SH-SY5Y (cell line): ENCODE results near the gene FREM1.

Experiments used
- GATA2 ChIP-seq: IDR thresholded peaks from 2 replicates; pipeline ENCODE4 v1.6.1; 2011; ENCODE audit warnings: mild to moderate bottlenecking, low read depth, low read length
- GATA3 ChIP-seq: IDR thresholded peaks from 2 replicates; pipeline ENCODE4 v1.6.1; 2011; ENCODE audit warnings: low read depth, mild to moderate bottlenecking, low read length, moderate library complexity

The FREM1 gene

GRCh38 chr9:14909961-14910805, at the start of gene FREM1:
Gene FREM1, minus strand, starts transcription at chr9:14910428. Its CDS starts 41,451 bp downstream, at chr9:14868977.
- TF ChIP-seq GATA2 = no peak
- TF ChIP-seq GATA3 = no peak

GRCh38 chr9:14958989-14959388, 48.8 kb upstream of the FREM1 start:
- TF ChIP-seq GATA3 = no peak
- TF ChIP-seq GATA2 = no peak

GRCh38 chr9:14957109-14957508, 46.9 kb upstream of the FREM1 start:
- no peak for TF ChIP-seq GATA3
- TF ChIP-seq GATA2 = no peak

- no peak; the same call in 1 of the 2 replicates for TF ChIP-seq GATA2
- TF ChIP-seq GATA3 = peak; percentile 58
Measured at GRCh38 chr9:14956208-14956607, 46.0 kb upstream of the FREM1 start.

GRCh38 chr9:14945351-14945750, 35.1 kb upstream of the FREM1 start:
- TF ChIP-seq GATA3 = no peak
- no peak for TF ChIP-seq GATA2

- no peak for TF ChIP-seq GATA2
- TF ChIP-seq GATA3 = no peak
Measured at GRCh38 chr9:14941501-14942405, 31.5 kb upstream of the FREM1 start.

- no peak for TF ChIP-seq GATA2
- no peak for TF ChIP-seq GATA3
Measured at GRCh38 chr9:14939378-14939777, 29.1 kb upstream of the FREM1 start.

- TF ChIP-seq GATA2 (no peak), GATA3 (no peak)
Measured at GRCh38 chr9:14937216-14937615, 27.0 kb upstream of the FREM1 start.

GRCh38 chr9:14936491-14936890, 26.3 kb upstream of the FREM1 start:
- TF ChIP-seq GATA3 (no peak), GATA2 (no peak)

- TF ChIP-seq GATA2 (no peak), GATA3 (no peak)
Measured at GRCh38 chr9:14935964-14936363, 25.7 kb upstream of the FREM1 start.

- no peak for TF ChIP-seq GATA2
- no peak for TF ChIP-seq GATA3
Measured at GRCh38 chr9:14935106-14935751, 25.0 kb upstream of the FREM1 start.

GRCh38 chr9:14932641-14933040, 22.4 kb upstream of the FREM1 start:
- no peak for TF ChIP-seq GATA2
- no peak for TF ChIP-seq GATA3

GRCh38 chr9:14932231-14932630, 22.0 kb upstream of the FREM1 start:
- no peak for TF ChIP-seq GATA3
- no peak for TF ChIP-seq GATA2

- TF ChIP-seq GATA2 (peak; percentile 30; the same call in 1 of the 2 replicates), GATA3 (peak; percentile 28; the same call in 1 of the 2 replicates)
Measured at GRCh38 chr9:14926941-14927624, 16.9 kb upstream of the FREM1 start.
